ENCODE measurements around the gene MPDZ.
A peak's percentile ranks its signal among the peaks of the same experiment; 100 is the strongest.

The MPDZ gene

DNA sequence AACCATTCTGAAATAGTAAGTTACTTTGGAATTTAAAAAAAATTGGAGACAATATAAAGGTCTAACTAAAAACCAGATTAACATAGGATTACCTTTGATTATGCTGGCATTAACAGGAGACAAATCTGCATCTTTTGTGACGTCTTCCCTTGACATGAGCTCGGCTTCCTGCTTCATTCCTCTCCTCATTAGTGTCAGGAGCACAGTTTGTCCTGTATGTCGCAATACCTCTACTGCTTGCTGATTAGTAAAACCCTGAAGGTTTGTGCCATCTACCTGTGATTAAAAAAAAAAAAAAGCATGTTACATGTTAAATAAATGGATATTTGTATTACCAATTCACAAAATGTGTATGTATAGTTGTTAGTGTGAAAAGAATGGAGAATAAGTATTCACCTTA lies 73.7 kb downstream of the MPDZ start:
- H3K4me3 ChIP-seq (replicated peaks in 1 of 2; ENCODE audit: low read depth in 2 of 2, low read length in 2 of 2) = no peak overlapping the region
- TF ChIP-seq, protein P1, sequence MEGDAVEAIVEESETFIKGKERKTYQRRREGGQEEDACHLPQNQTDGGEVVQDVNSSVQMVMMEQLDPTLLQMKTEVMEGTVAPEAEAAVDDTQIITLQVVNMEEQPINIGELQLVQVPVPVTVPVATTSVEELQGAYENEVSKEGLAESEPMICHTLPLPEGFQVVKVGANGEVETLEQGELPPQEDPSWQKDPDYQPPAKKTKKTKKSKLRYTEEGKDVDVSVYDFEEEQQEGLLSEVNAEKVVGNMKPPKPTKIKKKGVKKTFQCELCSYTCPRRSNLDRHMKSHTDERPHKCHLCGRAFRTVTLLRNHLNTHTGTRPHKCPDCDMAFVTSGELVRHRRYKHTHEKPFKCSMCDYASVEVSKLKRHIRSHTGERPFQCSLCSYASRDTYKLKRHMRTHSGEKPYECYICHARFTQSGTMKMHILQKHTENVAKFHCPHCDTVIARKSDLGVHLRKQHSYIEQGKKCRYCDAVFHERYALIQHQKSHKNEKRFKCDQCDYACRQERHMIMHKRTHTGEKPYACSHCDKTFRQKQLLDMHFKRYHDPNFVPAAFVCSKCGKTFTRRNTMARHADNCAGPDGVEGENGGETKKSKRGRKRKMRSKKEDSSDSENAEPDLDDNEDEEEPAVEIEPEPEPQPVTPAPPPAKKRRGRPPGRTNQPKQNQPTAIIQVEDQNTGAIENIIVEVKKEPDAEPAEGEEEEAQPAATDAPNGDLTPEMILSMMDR (IDR thresholded peaks at IDR 0.05; ENCODE audit: low read depth, low read length) = no peak
- DNase-seq (ENCODE audit: low read depth in 2 of 2) = peak; percentile 18 to 25

DNA sequence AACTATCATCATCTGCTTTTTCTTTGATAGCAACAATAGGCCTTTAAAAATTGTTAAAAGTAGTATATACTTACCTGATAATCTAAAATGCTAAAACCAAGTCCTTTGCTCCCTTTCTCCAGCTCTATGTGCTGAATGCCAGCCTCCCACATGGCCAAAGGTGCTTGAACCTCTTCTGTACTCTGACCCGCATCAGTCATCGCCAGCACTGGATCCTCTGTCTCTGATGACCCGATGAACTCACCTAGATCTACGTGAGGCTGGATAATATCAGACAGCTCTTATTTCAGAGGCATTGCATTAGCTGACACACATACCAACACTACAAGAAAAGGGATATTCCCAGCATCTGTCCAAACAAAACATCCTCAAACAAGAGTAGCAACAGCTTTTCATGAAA lies 89.5 kb downstream of the MPDZ start:
- no peak for DNase-seq (ENCODE audit: low read depth in 2 of 2)
- TF ChIP-seq, protein P1 (IDR thresholded peaks at IDR 0.05; ENCODE audit: low read depth, low read length) = no peak
- H3K4me3 ChIP-seq (replicated peaks in 1 of 2; ENCODE audit: low read depth in 2 of 2, low read length in 2 of 2) = no peak overlapping the region

- TF ChIP-seq, protein P1 (IDR thresholded peaks at IDR 0.05; ENCODE audit: low read depth, low read length) = no peak
- DNase-seq (ENCODE audit: low read depth in 2 of 2) = no peak
- no peak overlapping the region for H3K4me3 ChIP-seq (replicated peaks in 1 of 2; ENCODE audit: low read depth in 2 of 2, low read length in 2 of 2)
Observed at GRCh38 chr9:13189362-13189761, 90.1 kb downstream of the MPDZ start.

- H3K4me3 ChIP-seq (replicated peaks in 1 of 2; ENCODE audit: low read depth in 2 of 2, low read length in 2 of 2) = no peak overlapping the region
- DNase-seq (ENCODE audit: low read depth in 2 of 2) = no peak
- TF ChIP-seq, protein P1 (IDR thresholded peaks at IDR 0.05; ENCODE audit: low read depth, low read length) = no peak
Observed at GRCh38 chr9:13186774-13187173, 92.7 kb downstream of the MPDZ start.

- TF ChIP-seq, protein P1 (IDR thresholded peaks at IDR 0.05; ENCODE audit: low read depth, low read length) = no peak
- no peak overlapping the region for H3K4me3 ChIP-seq (replicated peaks in 1 of 2; ENCODE audit: low read depth in 2 of 2, low read length in 2 of 2)
- no peak for DNase-seq (ENCODE audit: low read depth in 2 of 2)
Observed at GRCh38 chr9:13186091-13186490, 93.4 kb downstream of the MPDZ start.

DNA sequence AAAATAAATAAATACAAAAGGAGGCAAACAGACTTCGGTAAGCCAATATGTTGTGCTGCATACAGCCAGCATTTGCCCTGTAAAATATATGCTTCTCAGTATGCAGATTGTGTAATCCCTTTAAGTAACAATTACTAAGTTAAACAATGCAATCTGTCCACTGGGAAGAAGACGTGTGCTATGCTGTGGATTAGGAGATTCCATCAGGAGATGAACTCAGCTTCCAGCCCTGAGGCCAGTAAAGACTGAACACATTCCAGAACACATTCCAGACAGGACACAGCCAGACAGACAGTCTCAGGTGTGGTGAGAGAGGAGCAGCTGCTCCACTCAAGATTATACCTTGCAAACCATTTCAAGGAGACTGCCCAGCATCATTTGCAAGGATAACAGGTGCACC lies 97.8 kb downstream of the MPDZ start:
- TF ChIP-seq, protein P1 (IDR thresholded peaks at IDR 0.05; ENCODE audit: low read depth, low read length) = no peak
- no peak for DNase-seq (ENCODE audit: low read depth in 2 of 2)
- H3K4me3 ChIP-seq (replicated peaks in 1 of 2; ENCODE audit: low read depth in 2 of 2, low read length in 2 of 2) = no peak overlapping the region

DNA sequence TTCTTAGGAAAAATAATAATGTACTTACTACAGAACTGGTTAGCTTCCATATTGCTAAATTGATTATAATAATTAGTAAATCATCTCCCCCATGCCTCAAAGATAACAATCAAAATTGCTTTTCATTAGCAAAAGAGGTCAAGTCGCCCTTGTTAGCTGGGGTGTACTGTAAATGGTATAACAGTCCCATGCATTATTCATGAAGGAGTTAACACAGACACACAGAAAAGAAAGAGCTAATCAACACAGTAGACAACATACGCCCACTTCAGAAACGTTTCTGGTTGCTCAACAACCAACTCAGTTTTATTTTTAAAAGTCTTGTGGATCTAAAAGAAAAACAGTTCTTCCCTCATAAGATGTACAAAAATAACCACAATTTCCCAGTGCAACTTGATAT lies 100.2 kb downstream of the MPDZ start:
- TF ChIP-seq, protein P1 (IDR thresholded peaks at IDR 0.05; ENCODE audit: low read depth, low read length) = no peak
- DNase-seq (ENCODE audit: low read depth in 2 of 2) = peak in 1 of 2 donors; percentile 17
- no peak overlapping the region for H3K4me3 ChIP-seq (replicated peaks in 1 of 2; ENCODE audit: low read depth in 2 of 2, low read length in 2 of 2)
